ENCODE measurements around the gene VTA1.

- TF ChIP-seq CTCF (IDR thresholded peaks at IDR 0.05 in 8 of 11, conservative IDR thresholded peaks at IDR 0.05 in 3 of 11) (no peak), POLR2AphosphoS5 (IDR thresholded peaks at IDR 0.05) (no peak)
Measured at GRCh38 chr6:142258757-142259156, 111.7 kb downstream of the VTA1 start.
